Neural progenitor cell (in vitro differentiated cells): Measurements from ENCODE around the gene RNF103.

ENCODE experiments used
- CTCF ChIP-seq: fragments of 200-600 bp; sonication (generic); IDR thresholded peaks from 2 replicates; pipeline ENCODE4 v1.5.1; 2017; ENCODE audit warnings: antibody characterized with exemption, mild to moderate bottlenecking
- EZH2 ChIP-seq: fragments of 200-600 bp; sonication (generic); IDR thresholded peaks from 2 replicates; pipeline ENCODE4 v1.6.1; 2017; ENCODE audit warnings: antibody characterized with exemption, mild to moderate bottlenecking, moderate library complexity
- EZH2phosphoT487 ChIP-seq: fragments of 200-600 bp; sonication (generic); IDR thresholded peaks from 2 replicates; pipeline ENCODE4 v1.6.1; 2017; ENCODE audit warnings: antibody characterized with exemption

- TF ChIP-seq EZH2phosphoT487 (no peak), CTCF (no peak), EZH2 (no peak)
Measured at GRCh38 chr2:86593266-86593665, 30.4 kb downstream of the RNF103 start.
